ENCODE data around the gene VAV1. TPM values are rescaled to one million over a fixed set of nuclear protein-coding genes. Genes with fewer than 3 reads are reported as not detected.

The VAV1 gene
- total and polyA plus RNA-seq, 9 of the 15 experiments (the other 6 are each of a cell fraction or from before 2014, with no cell fraction given): 0.46 to 20.1 (median 11.1) TPM

DNA sequence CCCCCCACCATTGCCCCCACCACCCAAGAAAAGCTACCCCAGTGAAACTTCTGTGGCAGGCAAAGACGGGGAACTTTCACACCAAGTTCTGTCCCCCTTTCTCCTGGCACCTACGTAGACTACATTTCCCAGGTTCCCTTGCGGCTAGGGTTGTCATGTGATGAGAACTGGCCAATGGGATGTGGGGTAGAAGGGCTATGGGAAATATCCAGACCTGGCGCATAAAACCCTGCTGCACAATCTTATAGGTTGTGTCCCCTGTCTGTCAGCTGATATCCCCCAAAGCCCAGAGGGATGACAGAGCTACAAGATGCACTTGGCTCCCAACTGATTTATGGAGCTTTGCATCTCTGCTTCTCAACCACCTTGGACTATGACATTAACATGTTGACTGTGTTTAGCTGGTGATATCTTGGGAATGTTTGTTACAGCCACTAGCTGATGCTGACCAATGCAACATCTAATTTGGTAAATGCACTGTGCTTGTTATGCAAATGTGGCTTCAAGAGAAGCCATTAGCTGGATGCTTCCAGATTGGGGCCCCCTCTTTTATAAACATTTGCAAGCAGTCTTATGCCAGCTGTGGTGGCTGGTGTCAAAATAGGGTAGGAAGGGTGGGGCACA lies 11.3 kb upstream of the VAV1 start:
- BruUV-seq (replicated peaks): no TSS peak
- in situ Hi-C loops (cut with MboI): no loop called here
- Histone ChIP-seq H3K9me1 (ENCODE audit: control insufficient read depth, insufficient read depth, low read length) (peaks cover 3% of the 10 kb centered on the region), H3K36me3 (ENCODE audit: control insufficient read depth, insufficient read depth, low read length) (peaks cover 13% of the 10 kb centered on the region; the same call in 2 of the 3 replicates), H3K4me2 (ENCODE audit: insufficient read depth, low read length) (no peak overlapping the region), H3K4me1 (replicated peaks in 1 of 2; ENCODE audit: control insufficient read depth in 2 of 2, insufficient read depth in 2 of 2, low read length in 2 of 2) (peaks cover 5 to 8% of the 10 kb centered on the region in 2 experiments), H3K27ac (ENCODE audit: extremely low read depth, low read depth, low read length) (no peak overlapping the region), H2AFZ (ENCODE audit: low read depth, low read length) (no peak overlapping the region), H3K9ac (ENCODE audit: insufficient read depth in 1 of 2, low read depth in 2 of 2, low read length in 2 of 2) (no peak overlapping the region), H3K9me3 (replicated peaks; ENCODE audit: control insufficient read depth, insufficient read depth, low read depth, low read length) (no peaks in the 10 kb centered on the region; the same call in 1 of the 2 replicates), H3K4me3 (no peak overlapping the region), H3K27me3 (ENCODE audit: control insufficient read depth in 2 of 2, insufficient read depth in 2 of 2, low read length in 2 of 2) (no peaks in the 10 kb centered on the region), H4K20me1 (replicated peaks; ENCODE audit: control insufficient read depth, insufficient read depth, low read length) (no peaks in the 10 kb centered on the region), H3K79me2 (ENCODE audit: control insufficient read depth, insufficient read depth, low read length) (peaks cover 7% of the 10 kb centered on the region)
- 52% methylated on average over 3 of the region's 4 CpGs for WGBS (ENCODE audit: insufficient coverage, low coverage, missing lambda C conversion rate)
- ChIA-PET CTCF (ENCODE audit: low intra/inter-chr PET ratio) (no interaction called here), POLR2A (interaction anchor here (1.0 to 1.1 kb wide), 3 partner anchors 10 to 39 kb away, joined by 3 to 4 read pairs (median 4); no protein-coding TSS in a partner anchor)
- DNase-seq (ENCODE audit: extremely low read depth in 1 of 4, low spot score in 3 of 4) (peak; percentile 63 to 86 (median 80)), FAIRE-seq (peak; percentile 85), ATAC-seq (peak; percentile 95)
- intact Hi-C loops (cut with micrococcal nuclease): loop anchor here (10.0 kb wide), 1 partner anchor 104 kb away; no protein-coding TSS in a partner anchor
- TF ChIP-seq NR2C1 (IDR thresholded peaks at IDR 0.05) (no peak), NR2C1 (tag; IDR thresholded peaks at IDR 0.05) (no peak), SMARCA5 (IDR thresholded peaks at IDR 0.05) (no peak), MTF1 (CRISPR knock-in tag; IDR thresholded peaks at IDR 0.05; ENCODE audit: borderline replicate concordance) (no peak), DMBX1 (CRISPR knock-in tag; IDR thresholded peaks at IDR 0.05; ENCODE audit: borderline replicate concordance) (no peak), ETS2 (tag; IDR thresholded peaks at IDR 0.05; ENCODE audit: borderline replicate concordance, poor library complexity, severe bottlenecking) (no peak), NFXL1 (CRISPR knock-in tag; IDR thresholded peaks at IDR 0.05) (no peak), ZNF263 (CRISPR knock-in tag; IDR thresholded peaks at IDR 0.05; ENCODE audit: borderline replicate concordance) (no peak), RNF219 (CRISPR knock-in tag; IDR thresholded peaks at IDR 0.05) (no peak), SLC30A9 (CRISPR knock-in tag; IDR thresholded peaks at IDR 0.05) (no peak), SIX5 (IDR thresholded peaks at IDR 0.05; ENCODE audit: borderline replicate concordance in 1 of 2, insufficient read depth in 1 of 2, low read depth in 1 of 2, low read length in 2 of 2) (peak; percentile 69 to 70), BMI1 (IDR thresholded peaks at IDR 0.05; ENCODE audit: low read length) (no peak), ETS1 (conservative IDR thresholded peaks at IDR 0.05; ENCODE audit: control insufficient read depth, low read depth, low read length) (peak; percentile 59; the same call in 1 of the 2 replicates), ZNF512 (tag; IDR thresholded peaks at IDR 0.05) (no peak), MEIS2 (IDR thresholded peaks at IDR 0.05; ENCODE audit: partially characterized antibody) (peak; percentile 25), RAD21 (CRISPR knock-in tag; conservative IDR thresholded peaks at IDR 0.05 in 1 of 2, IDR thresholded peaks at IDR 0.05 in 1 of 2) (no peak)

Data from K562 (cell line).